ENCODE data around the gene ANKRD30BL.
"Not testable (repeated sequence)": the region's sequence is repeated elsewhere in the genome, so short reads cannot be mapped to it uniquely, and the experiment has no call there.

The ANKRD30BL gene

GRCh38 chr2:132161161-132162124 lies at the start of gene ANKRD30BL:
ANKRD30BL (minus strand) TSS chr2:132161952; CDS start chr2:132161705, 247 bp downstream.
- H3K4me3 Mint-ChIP-seq; H3K4me1 Mint-ChIP-seq (ENCODE audit: low read depth); H3K27ac Mint-ChIP-seq; H3K36me3 Mint-ChIP-seq (ENCODE audit: low read depth); H3K27me3 Mint-ChIP-seq; H3K9me3 Mint-ChIP-seq: not testable (repeated sequence)

- not testable (repeated sequence) for H3K4me3 Mint-ChIP-seq; H3K27ac Mint-ChIP-seq; H3K27me3 Mint-ChIP-seq; H3K36me3 Mint-ChIP-seq (ENCODE audit: low read depth); H3K4me1 Mint-ChIP-seq (ENCODE audit: low read depth); H3K9me3 Mint-ChIP-seq
Observed at GRCh38 chr2:132202866-132203265, 41.1 kb upstream of the ANKRD30BL start.

GRCh38 chr2:132192854-132193253 lies 31.1 kb upstream of the ANKRD30BL start:
- H3K27me3 Mint-ChIP-seq; H3K36me3 Mint-ChIP-seq (ENCODE audit: low read depth); H3K4me3 Mint-ChIP-seq; H3K9me3 Mint-ChIP-seq; H3K27ac Mint-ChIP-seq; H3K4me1 Mint-ChIP-seq (ENCODE audit: low read depth): not testable (repeated sequence)

GRCh38 chr2:132167100-132167499 lies 5.3 kb upstream of the ANKRD30BL start:
- not testable (repeated sequence) for H3K4me1 Mint-ChIP-seq (ENCODE audit: low read depth); H3K27ac Mint-ChIP-seq; H3K36me3 Mint-ChIP-seq (ENCODE audit: low read depth); H3K27me3 Mint-ChIP-seq; H3K9me3 Mint-ChIP-seq; H3K4me3 Mint-ChIP-seq

- not testable (repeated sequence) for H3K27ac Mint-ChIP-seq; H3K36me3 Mint-ChIP-seq (ENCODE audit: low read depth); H3K4me3 Mint-ChIP-seq; H3K27me3 Mint-ChIP-seq; H3K9me3 Mint-ChIP-seq; H3K4me1 Mint-ChIP-seq (ENCODE audit: low read depth)
Observed at GRCh38 chr2:132162125-132162660, 441 bp upstream of the ANKRD30BL start.

GRCh38 chr2:132146774-132147173 lies 15.0 kb downstream of the ANKRD30BL start:
- not testable (repeated sequence) for H3K27ac Mint-ChIP-seq; H3K4me1 Mint-ChIP-seq (ENCODE audit: low read depth); H3K9me3 Mint-ChIP-seq; H3K27me3 Mint-ChIP-seq; H3K36me3 Mint-ChIP-seq (ENCODE audit: low read depth); H3K4me3 Mint-ChIP-seq

All from stimulated activated naive CD8-positive, alpha-beta T cell treated with anti-CD3 and anti-CD28 coated beads, Interleukin-15, Interleukin-2, amounts not matched to agents 100 ng/mL and 50 ng/mL, for 24 hours (primary cell).